Stimulated activated CD8-positive, alpha-beta memory T cell treated with anti-CD3 and anti-CD28 coated beads, Interleukin-4, amount 100 ng/mL, for 1 hour (primary cell): ENCODE data around the gene ARX.

Experiments
- DNase-seq, 2 donors: peaks; one replicate each; pipeline ENCODE4 v3.0.0-alpha.2; 2020; ENCODE audit warnings: low read depth in 2 of 2, low spot score in 1 of 2

The ARX gene

GRCh38 chrX:25015486-25016360 lies at the start of gene ARX:
Gene ARX, minus strand, starts transcription at chrX:25015965. Its CDS starts 228 bp downstream, at chrX:25015737.
- no peak for DNase-seq

GRCh38 chrX:25059273-25059672 lies 43.5 kb upstream of the ARX start:
- DNase-seq, result no peak

- no peak for DNase-seq
Observed at GRCh38 chrX:25052798-25053534, 37.2 kb upstream of the ARX start.

GRCh38 chrX:25049971-25050370 lies 34.2 kb upstream of the ARX start:
- DNase-seq, result no peak

GRCh38 chrX:25049357-25049756 lies 33.6 kb upstream of the ARX start:
- DNase-seq, result no peak

GRCh38 chrX:25048178-25048577 lies 32.4 kb upstream of the ARX start:
- no peak for DNase-seq

GRCh38 chrX:25043192-25043591 lies 27.4 kb upstream of the ARX start:
- no peak for DNase-seq

- DNase-seq, result no peak
Observed at GRCh38 chrX:25039036-25039435, 23.3 kb upstream of the ARX start.

- DNase-seq, result no peak
Observed at GRCh38 chrX:25034889-25035288, 19.1 kb upstream of the ARX start.

- no peak for DNase-seq
Observed at GRCh38 chrX:25029288-25029825, 13.6 kb upstream of the ARX start.

GRCh38 chrX:25028726-25029125 lies 13.0 kb upstream of the ARX start:
- DNase-seq, result no peak

GRCh38 chrX:25026576-25026975 lies 10.8 kb upstream of the ARX start:
- no peak for DNase-seq

GRCh38 chrX:25025615-25026014 lies 9.8 kb upstream of the ARX start:
- no peak for DNase-seq

GRCh38 chrX:25023908-25024307 lies 8.1 kb upstream of the ARX start:
- no peak for DNase-seq

GRCh38 chrX:25022499-25023325 lies 6.9 kb upstream of the ARX start:
- DNase-seq, result no peak

GRCh38 chrX:25020905-25021449 lies 5.2 kb upstream of the ARX start:
- no peak for DNase-seq

GRCh38 chrX:25020391-25020904 lies 4.7 kb upstream of the ARX start:
- no peak for DNase-seq

GRCh38 chrX:25019707-25020390 lies 4.1 kb upstream of the ARX start:
- no peak for DNase-seq

GRCh38 chrX:25018682-25019081 lies 2.9 kb upstream of the ARX start:
- DNase-seq, result no peak

- DNase-seq, result no peak
Observed at GRCh38 chrX:25017667-25018247, 2.0 kb upstream of the ARX start.
